ENCODE results near the gene IL12RB1.

IL12RB1 gene

DNA sequence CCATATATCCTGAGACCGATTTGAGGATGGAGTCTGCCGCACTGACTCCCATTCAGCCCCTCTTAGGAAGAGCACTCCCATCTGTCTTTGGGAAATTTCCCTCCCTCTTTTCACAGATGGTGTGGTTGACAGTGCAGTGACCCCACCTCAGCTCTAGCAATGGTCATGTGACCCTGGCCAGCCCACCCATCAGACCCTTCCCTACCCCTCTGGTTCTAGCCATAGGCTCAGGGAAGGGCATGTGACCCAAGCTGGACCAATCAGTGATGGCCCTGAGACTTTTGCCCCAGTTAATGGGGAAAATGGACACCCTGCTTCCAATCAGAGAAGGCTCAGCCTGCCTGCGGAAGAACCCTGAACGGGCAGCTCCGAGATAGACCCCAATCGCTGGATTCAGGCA, 26.3 kb downstream of the IL12RB1 start:
- 90% methylated on average over 6 of the region's 6 CpGs for WGBS
- no peaks in the 10 kb centered on the region for H3K36me3 ChIP-seq (ENCODE audit: insufficient read depth, low read length)
- H3K9ac ChIP-seq (ENCODE audit: low read depth, low read length) = no peak overlapping the region

DNA sequence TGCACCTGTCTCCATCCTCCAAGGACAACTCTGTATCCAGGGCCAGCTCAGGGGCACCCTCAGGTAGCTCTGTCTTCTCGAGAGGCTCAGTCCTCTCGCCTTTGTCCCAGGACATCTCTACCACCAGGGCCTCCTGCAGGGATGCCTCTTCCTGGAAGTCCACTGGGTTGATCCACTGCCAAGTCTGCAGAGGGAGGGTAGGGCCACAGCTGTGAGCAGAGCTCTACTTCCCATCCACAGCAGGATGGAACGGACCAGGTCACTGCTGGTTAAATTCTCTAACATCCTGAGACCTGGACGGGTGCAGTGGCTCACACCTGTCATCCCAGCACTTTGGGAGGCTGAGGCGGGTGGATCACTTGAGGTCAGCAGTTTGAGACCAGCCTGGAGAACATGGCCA, 26.8 kb downstream of the IL12RB1 start:
- no peak overlapping the region for H3K4me3 ChIP-seq (ENCODE audit: low read length)
- H3K9me3 ChIP-seq (ENCODE audit: insufficient read depth, low read depth, low read length) = no peaks in the 10 kb centered on the region
- 77% methylated on average over 5 of the region's 5 CpGs for WGBS
- no peaks in the 10 kb centered on the region for H3K4me1 ChIP-seq (ENCODE audit: insufficient read depth, low read length)
- no peaks in the 10 kb centered on the region for H3K36me3 ChIP-seq (ENCODE audit: insufficient read depth, low read length)
- no peak overlapping the region for H3K9ac ChIP-seq (ENCODE audit: low read depth, low read length)
- no peak overlapping the region for H3K27ac ChIP-seq (ENCODE audit: low read depth, low read length)
- H3K27me3 ChIP-seq (ENCODE audit: insufficient read depth, low read length) = no peaks in the 10 kb centered on the region

More for the DNA sequence above, 26.3 kb downstream of the IL12RB1 start:
- Histone ChIP-seq H3K9me3 (ENCODE audit: insufficient read depth, low read depth, low read length) (no peaks in the 10 kb centered on the region), H3K27ac (ENCODE audit: low read depth, low read length) (no peak overlapping the region), H3K27me3 (ENCODE audit: insufficient read depth, low read length) (no peaks in the 10 kb centered on the region), H3K4me3 (ENCODE audit: low read length) (no peak overlapping the region), H3K4me1 (ENCODE audit: insufficient read depth, low read length) (no peaks in the 10 kb centered on the region)

DNA sequence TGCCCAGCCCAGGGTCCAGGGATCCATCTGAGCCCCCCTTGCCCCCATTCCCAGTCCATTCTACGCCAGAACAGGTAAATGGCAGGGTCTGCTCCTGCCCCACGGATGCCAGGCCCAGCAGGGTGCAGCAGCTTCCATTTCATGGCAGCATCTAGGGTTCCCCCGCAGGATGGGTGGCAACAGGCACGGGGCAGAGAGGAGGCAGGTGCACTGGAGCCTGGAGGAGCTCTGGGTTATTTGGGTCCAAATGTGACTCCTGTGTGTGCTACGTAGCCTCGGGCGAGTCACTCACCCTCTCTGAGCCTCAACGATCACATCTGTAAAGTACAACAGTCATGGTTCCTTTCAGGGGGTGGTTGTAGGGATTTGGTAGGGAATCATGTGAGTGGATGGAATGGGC, 27.4 kb downstream of the IL12RB1 start:
- no peaks in the 10 kb centered on the region for H3K4me1 ChIP-seq (ENCODE audit: insufficient read depth, low read length)
- no peaks in the 10 kb centered on the region for H3K36me3 ChIP-seq (ENCODE audit: insufficient read depth, low read length)
- H3K4me3 ChIP-seq (ENCODE audit: low read length) = no peak overlapping the region
- 73% methylated on average over 8 of the region's 8 CpGs for whole genome bisulfite sequencing
- H3K9ac ChIP-seq (ENCODE audit: low read depth, low read length) = no peak overlapping the region
- no peaks in the 10 kb centered on the region for H3K27me3 ChIP-seq (ENCODE audit: insufficient read depth, low read length)
- H3K9me3 ChIP-seq (ENCODE audit: insufficient read depth, low read depth, low read length) = no peaks in the 10 kb centered on the region
- no peak overlapping the region for H3K27ac ChIP-seq (ENCODE audit: low read depth, low read length)

DNA sequence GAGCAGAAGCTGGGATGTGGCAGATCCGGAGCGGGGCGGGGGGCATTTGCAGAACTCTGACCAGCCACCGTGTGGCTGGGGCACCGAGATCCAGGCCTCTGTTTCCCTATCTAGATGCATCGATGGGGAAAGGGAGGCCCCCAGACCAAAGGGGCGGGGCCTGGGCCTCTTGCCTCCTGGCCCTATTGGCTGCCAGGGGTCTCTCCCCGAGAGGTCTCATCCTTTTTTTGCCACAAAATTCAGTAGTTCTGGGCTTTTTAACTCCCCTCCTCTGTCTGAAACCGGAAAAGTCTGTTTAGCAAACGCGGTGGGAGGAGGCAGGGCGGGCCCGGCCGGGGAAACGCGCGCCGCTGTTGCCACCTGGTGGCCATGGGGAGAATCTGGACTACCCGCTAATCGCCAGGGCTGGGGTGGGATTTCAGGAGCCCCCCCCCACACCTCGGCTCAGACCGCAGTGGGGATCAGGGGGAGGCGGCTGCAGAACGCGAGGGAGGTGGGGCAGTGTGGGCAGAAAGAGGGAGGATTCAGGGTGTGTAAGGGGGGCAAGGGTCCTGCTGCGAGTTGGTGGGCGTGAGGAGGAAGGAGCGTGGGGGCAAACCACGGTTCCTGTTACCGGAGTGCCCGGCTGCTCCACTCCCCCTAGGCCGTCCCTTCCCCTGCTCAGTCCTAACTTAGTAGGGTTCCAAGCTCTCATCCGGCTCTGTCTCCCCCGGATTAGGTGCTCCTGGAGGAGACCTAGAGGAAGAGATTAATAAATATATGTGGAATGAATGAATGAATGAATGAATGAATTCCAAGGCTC, 28.3 kb downstream of the IL12RB1 start:
- no peaks in the 10 kb centered on the region for H3K9me3 ChIP-seq (ENCODE audit: insufficient read depth, low read depth, low read length)
- no peaks in the 10 kb centered on the region for H3K27me3 ChIP-seq (ENCODE audit: insufficient read depth, low read length)
- H3K36me3 ChIP-seq (ENCODE audit: insufficient read depth, low read length) = no peaks in the 10 kb centered on the region
- no peaks in the 10 kb centered on the region for H3K4me1 ChIP-seq (ENCODE audit: insufficient read depth, low read length)
- H3K27ac ChIP-seq (ENCODE audit: low read depth, low read length) = no peak overlapping the region
- WGBS = 9% methylated on average over 34 of the region's 34 CpGs
- H3K4me3 ChIP-seq (ENCODE audit: low read length) = peak overlapping the region; percentile 43
- H3K9ac ChIP-seq (ENCODE audit: low read depth, low read length) = peak overlapping the region; percentile 18; the same call in 1 of the 2 replicates

DNA sequence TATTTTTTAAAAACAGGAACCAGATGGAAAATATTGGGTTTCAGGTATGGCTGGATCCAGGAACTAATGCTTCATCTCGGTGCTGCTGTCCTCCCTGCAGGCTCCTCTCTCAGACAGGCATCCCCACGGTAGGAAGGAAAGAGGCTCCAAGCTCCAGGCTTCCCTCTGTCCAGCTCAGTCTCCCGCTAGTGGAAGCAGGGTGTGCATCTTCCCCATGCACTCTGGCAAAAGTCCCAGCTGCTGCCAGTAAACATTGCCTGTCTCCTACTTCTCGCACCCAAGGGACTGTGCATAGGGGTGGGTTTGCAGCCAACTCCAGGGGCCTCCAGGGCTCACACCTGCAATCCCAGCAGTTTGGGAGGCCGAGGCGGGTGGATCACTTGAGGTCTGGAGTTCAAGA, 29.2 kb downstream of the IL12RB1 start:
- H3K9ac ChIP-seq (ENCODE audit: low read depth, low read length) = no peak overlapping the region
- H3K4me1 ChIP-seq (ENCODE audit: insufficient read depth, low read length) = no peaks in the 10 kb centered on the region
- H3K36me3 ChIP-seq (ENCODE audit: insufficient read depth, low read length) = no peaks in the 10 kb centered on the region
- no peaks in the 10 kb centered on the region for H3K27me3 ChIP-seq (ENCODE audit: insufficient read depth, low read length)
- H3K27ac ChIP-seq (ENCODE audit: low read depth, low read length) = no peak overlapping the region
- H3K4me3 ChIP-seq (ENCODE audit: low read length) = no peak overlapping the region
- H3K9me3 ChIP-seq (ENCODE audit: insufficient read depth, low read depth, low read length) = no peaks in the 10 kb centered on the region
- 95% methylated on average over 6 of the region's 6 CpGs for WGBS

DNA sequence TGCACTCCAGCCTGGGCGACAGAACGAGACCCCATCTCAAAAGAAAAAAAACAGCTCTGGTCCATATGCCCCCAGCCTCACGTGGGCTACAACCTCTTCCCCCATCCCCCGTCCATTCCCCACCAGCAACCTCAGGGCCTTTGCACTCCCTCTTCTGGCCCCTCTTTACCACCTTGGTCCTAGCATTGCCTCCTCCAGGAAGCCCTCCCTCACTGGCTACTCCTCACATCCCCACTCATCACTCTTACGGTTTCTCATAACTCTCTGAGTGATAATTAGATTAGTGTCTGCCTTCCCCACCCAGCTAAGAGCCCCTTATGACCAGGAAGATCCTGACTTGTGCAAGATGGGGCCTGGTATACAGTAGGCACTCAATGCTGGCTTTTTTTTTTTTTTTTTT, 30.8 kb downstream of the IL12RB1 start:
- Histone ChIP-seq H3K4me3 (ENCODE audit: low read length) (no peak overlapping the region), H3K27me3 (ENCODE audit: insufficient read depth, low read length) (no peaks in the 10 kb centered on the region), H3K36me3 (ENCODE audit: insufficient read depth, low read length) (no peaks in the 10 kb centered on the region), H3K4me1 (ENCODE audit: insufficient read depth, low read length) (no peaks in the 10 kb centered on the region), H3K9me3 (ENCODE audit: insufficient read depth, low read depth, low read length) (no peaks in the 10 kb centered on the region), H3K9ac (ENCODE audit: low read depth, low read length) (no peak overlapping the region), H3K27ac (ENCODE audit: low read depth, low read length) (no peak overlapping the region)
- 82% methylated on average over 5 of the region's 5 CpGs for WGBS

DNA sequence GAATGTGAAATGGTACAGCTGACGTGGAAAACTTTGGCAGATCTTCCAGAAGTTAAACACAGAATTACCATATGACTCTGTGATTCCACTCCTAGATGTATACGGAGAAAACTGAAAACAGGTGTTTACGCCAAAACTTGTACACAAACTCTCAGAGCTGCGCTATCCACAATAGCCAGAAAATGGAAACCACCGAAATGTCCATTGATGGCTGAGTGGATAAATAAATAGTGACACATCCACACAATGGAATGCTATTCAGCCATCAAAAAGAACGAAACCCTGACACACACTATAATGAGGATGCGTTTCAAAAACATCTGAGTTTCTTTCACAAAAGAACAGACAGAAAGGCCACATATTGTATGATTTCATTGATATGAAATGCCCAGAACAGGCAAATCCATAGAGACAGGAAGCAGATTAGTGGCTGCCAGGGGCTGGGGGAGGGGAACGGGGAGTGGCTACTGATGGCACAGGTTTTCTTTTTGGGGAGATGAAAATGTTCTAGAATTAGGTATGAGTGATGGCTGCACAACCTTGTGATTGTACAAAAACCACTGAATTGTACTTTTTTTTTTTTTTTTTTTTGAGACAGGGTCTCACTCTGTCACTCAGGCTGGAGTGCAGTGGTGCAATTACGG, 33.0 kb downstream of the IL12RB1 start:
- no peaks in the 10 kb centered on the region for H3K4me1 ChIP-seq (ENCODE audit: insufficient read depth, low read length)
- no peaks in the 10 kb centered on the region for H3K9me3 ChIP-seq (ENCODE audit: insufficient read depth, low read depth, low read length)
- H3K9ac ChIP-seq (ENCODE audit: low read depth, low read length) = no peak overlapping the region
- H3K27me3 ChIP-seq (ENCODE audit: insufficient read depth, low read length) = no peaks in the 10 kb centered on the region
- no peak overlapping the region for H3K27ac ChIP-seq (ENCODE audit: low read depth, low read length)
- 95% methylated on average over 8 of the region's 9 CpGs for WGBS
- no peak overlapping the region for H3K4me3 ChIP-seq (ENCODE audit: low read length)
- H3K36me3 ChIP-seq (ENCODE audit: insufficient read depth, low read length) = no peaks in the 10 kb centered on the region

DNA sequence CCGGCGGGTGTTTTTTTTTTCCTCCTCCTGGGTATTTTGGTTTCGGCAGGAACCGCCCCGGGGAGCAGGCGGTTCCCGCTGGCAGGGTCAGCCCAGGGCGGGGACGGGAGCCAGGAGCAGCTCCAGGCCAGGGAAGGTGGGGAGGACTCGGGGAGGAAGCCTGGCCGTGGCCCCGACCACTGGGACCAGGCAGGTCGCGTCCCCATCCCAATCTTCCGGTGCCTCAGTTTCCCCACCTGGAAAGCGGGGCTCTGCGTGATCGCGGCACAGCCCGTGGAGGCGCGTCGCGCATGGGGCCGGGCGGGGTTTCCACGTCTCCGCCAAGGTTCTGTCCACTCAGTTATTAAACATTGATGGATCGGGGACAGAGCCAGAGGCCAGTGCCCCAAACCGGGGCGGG, 34.8 kb downstream of the IL12RB1 start:
- Histone ChIP-seq H3K27ac (ENCODE audit: low read depth, low read length) (no peak overlapping the region), H3K4me1 (ENCODE audit: insufficient read depth, low read length) (no peaks in the 10 kb centered on the region), H3K27me3 (ENCODE audit: insufficient read depth, low read length) (no peaks in the 10 kb centered on the region), H3K9me3 (ENCODE audit: insufficient read depth, low read depth, low read length) (no peaks in the 10 kb centered on the region), H3K36me3 (ENCODE audit: insufficient read depth, low read length) (no peaks in the 10 kb centered on the region), H3K4me3 (ENCODE audit: low read length) (no peak overlapping the region), H3K9ac (ENCODE audit: low read depth, low read length) (no peak overlapping the region)
- 71% methylated on average over 28 of the region's 31 CpGs for WGBS

DNA sequence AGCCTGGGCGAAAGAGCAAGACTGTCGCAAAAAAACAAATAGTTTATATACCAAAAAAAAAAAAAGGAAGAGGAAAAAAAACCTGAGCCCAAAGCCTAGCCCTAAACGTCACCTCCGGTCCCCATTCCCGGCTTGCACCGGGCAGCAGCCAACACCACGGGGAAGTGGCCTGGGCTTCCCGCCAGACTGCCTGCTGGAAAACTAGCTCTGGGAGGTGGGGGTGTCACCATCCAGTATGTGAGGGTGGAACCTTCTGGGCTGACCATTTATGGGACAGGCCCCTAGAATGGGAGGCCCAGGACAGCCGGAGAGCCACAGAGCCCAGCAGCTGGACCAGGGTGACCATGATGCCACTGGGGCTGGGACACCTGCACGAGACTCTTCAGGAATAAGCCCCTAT, 37.3 kb downstream of the IL12RB1 start:
- H3K36me3 ChIP-seq (ENCODE audit: insufficient read depth, low read length) = no peaks in the 10 kb centered on the region
- H3K27ac ChIP-seq (ENCODE audit: low read depth, low read length) = no peak overlapping the region
- no peaks in the 10 kb centered on the region for H3K9me3 ChIP-seq (ENCODE audit: insufficient read depth, low read depth, low read length)
- H3K9ac ChIP-seq (ENCODE audit: low read depth, low read length) = no peak overlapping the region
- 0 out of 2 replicates have a peak, but pooled peaks cover 3% of the 10 kb centered on the region for H3K4me1 ChIP-seq (ENCODE audit: insufficient read depth, low read length)
- H3K27me3 ChIP-seq (ENCODE audit: insufficient read depth, low read length) = no peaks in the 10 kb centered on the region
- WGBS = 89% methylated on average over 8 of the region's 10 CpGs
- H3K4me3 ChIP-seq (ENCODE audit: low read length) = no peak overlapping the region

DNA sequence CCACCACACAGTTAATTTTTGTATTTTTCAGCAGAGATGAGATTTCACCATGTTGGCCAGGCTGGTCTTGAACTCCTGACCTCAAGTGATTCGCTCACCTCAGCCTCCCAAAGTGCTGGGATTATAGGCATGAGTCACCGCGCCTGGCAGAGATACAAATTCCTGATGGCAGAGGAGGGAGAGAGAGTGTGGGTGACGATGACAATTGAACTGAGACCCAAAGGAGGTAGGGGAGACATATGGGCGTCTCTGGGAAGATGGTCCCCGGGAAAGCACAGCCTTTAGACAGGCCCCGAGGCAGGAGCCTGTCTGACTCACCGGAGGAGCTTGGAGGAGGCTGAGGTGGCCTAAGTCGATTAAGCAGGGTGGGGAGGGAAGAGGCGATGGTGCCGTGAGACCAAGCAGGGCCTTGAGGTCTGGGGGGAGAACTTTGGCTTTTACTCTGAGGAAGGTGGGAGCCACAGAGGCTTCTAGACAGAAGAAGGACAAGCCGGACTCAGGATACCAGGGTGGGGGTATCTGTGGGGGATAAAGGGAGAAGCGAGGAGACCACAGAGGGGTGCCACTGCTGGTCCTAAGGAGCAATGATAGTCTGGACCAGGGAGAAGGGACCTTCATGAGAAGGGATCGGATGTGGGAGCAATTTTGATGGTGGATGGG, 40.5 kb downstream of the IL12RB1 start:
- no peak overlapping the region for H3K27ac ChIP-seq (ENCODE audit: low read depth, low read length)
- no peak overlapping the region for H3K9ac ChIP-seq (ENCODE audit: low read depth, low read length)
- H3K4me1 ChIP-seq (ENCODE audit: insufficient read depth, low read length) = 0 out of 2 replicates have a peak, but pooled peaks cover 3% of the 10 kb centered on the region

DNA sequence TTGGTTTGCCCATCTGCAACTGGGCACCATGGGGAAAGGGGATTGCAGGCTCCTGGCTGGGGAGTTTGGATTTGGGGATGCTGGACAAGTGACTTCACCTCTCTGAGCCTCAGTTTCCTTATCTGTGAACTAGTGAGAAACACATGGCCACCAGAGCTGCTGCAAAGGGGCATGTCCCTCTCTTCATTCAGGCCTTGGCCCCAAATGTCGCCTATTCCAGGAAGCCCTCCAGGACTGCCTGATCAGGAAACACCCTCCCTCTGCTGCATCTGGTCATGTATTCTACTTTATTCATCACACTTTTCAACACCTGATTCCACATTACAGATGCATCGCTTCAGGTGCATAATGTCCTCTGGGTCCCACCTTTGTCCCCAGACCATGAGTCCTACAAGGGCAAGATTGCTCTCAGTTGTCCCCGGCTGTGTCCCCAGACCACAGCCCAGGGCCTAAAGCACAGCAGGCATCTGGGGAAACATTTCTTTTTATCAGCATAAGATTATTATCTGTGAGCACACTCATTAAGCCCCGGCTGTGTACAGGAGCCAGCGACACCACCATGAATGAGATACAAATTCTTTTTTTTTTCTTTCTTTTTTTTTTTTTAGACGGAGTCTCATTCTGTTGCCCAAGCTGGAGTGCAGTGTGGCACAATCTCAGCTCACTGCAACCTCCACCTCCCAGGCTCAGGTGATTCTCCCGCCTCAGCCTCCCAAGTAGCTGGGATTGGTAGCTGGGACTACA, 41.3 kb downstream of the IL12RB1 start:
- Histone ChIP-seq H3K9me3 (ENCODE audit: insufficient read depth, low read depth, low read length) (no peaks in the 10 kb centered on the region), H3K27me3 (ENCODE audit: insufficient read depth, low read length) (no peaks in the 10 kb centered on the region), H3K9ac (ENCODE audit: low read depth, low read length) (peak overlapping the region; percentile 30; the same call in 1 of the 2 replicates), H3K4me3 (ENCODE audit: low read length) (no peak overlapping the region), H3K27ac (ENCODE audit: low read depth, low read length) (no peak overlapping the region), H3K36me3 (ENCODE audit: insufficient read depth, low read length) (no peaks in the 10 kb centered on the region), H3K4me1 (ENCODE audit: insufficient read depth, low read length) (0 out of 2 replicates have a peak, but pooled peaks cover 3% of the 10 kb centered on the region)
- WGBS = 90% methylated on average over 7 of the region's 7 CpGs

More for the DNA sequence above, 40.5 kb downstream of the IL12RB1 start:
- Histone ChIP-seq H3K27me3 (ENCODE audit: insufficient read depth, low read length) (no peaks in the 10 kb centered on the region), H3K9me3 (ENCODE audit: insufficient read depth, low read depth, low read length) (no peaks in the 10 kb centered on the region), H3K36me3 (ENCODE audit: insufficient read depth, low read length) (no peaks in the 10 kb centered on the region), H3K4me3 (ENCODE audit: low read length) (no peak overlapping the region)
- WGBS = 84% methylated on average over 14 of the region's 14 CpGs

Measured in HUES64 (cell line).